Lower lobe of right lung (tissue), 2 donors: ENCODE results near the gene MFSD1. TPM values are rescaled to one million over a fixed set of nuclear protein-coding genes. Genes with fewer than 3 reads are reported as not detected.

ENCODE experiments used
- ATAC-seq, 2 donors: fragments of 200-7000 bp; cut with Tn5 transposase; one replicate each; pipeline ENCODE4 v1.9.1; 2020 to 2022; ENCODE audit warnings: mild to moderate bottlenecking in 2 of 2, moderate library complexity in 2 of 2
- DNase-seq: peaks from one replicate; pipeline ENCODE4 v3.0.0-alpha.2; 2020
- H3K27ac ChIP-seq: fragments of 200-600 bp; one replicate; pipeline ENCODE4 v1.8.0; 2022
- H3K27me3 ChIP-seq: fragments of 200-600 bp; one replicate; pipeline ENCODE4 v1.8.0; 2022; ENCODE audit warnings: low read depth
- H3K36me3 ChIP-seq: fragments of 200-600 bp; one replicate; pipeline ENCODE4 v1.8.0; 2022; ENCODE audit warnings: mild to moderate bottlenecking
- H3K4me1 ChIP-seq: fragments of 200-600 bp; one replicate; pipeline ENCODE4 v1.8.0; 2022
- H3K4me3 ChIP-seq: fragments of 200-600 bp; one replicate; pipeline ENCODE4 v1.8.0; 2022; ENCODE audit warnings: mild to moderate bottlenecking
- H3K9me3 ChIP-seq: fragments of 200-600 bp; one replicate; pipeline ENCODE4 v1.8.0; 2022
- intact Hi-C: fragments of 100-400 bp; cut with DNase I; formaldehyde crosslinking; loops from one replicate; pipeline ENCODE4 v1.11.0; 2022
- total RNA-seq: library from RNA; stranded (reverse); fragmentation: NEBNext Ultra II Directional; extraction: Animal tissue kit (Norgen Biotek cat#: 25700); gene quantifications from one replicate; pipeline ENCODE4 v1.2.1, GENCODE V29; 2021
- TF ChIP-seq, protein P1 (sequence below): fragments of 200-600 bp; IDR thresholded peaks from one replicate; pipeline ENCODE4 v1.8.0; 2022; ENCODE audit warnings: antibody characterized with exemption, mild to moderate bottlenecking
- donor health status: DM: no; HTN: yes; CAD: no; lungs with severe emphysema.

The MFSD1 gene
- total RNA-seq, 1 donor from 2014 or later, result 102 TPM

DNA sequence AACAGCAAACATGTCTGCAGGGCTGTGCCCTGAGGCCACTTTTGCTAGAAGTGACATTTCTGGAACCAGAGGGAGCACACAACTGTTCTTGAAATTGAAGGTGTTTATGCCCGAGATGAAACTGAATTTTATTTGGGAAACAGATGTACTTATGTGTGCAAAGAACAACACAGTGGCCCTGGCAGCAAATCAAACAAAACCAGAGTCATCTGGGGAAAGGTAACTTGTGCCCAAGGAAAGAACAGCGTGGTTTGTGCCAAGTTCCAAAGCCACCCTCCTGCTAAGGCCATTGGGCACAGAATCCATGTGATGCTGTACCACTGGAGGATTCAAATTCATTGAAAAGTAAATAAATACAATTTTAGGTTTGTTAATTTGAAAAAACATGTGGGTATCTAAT, 38.4 kb upstream of the MFSD1 start:
- ATAC-seq, result no peak
- Histone ChIP-seq H3K4me3 (no peak overlapping the region), H3K4me1 (peaks cover 14% of the 10 kb centered on the region), H3K9me3 (no peaks in the 10 kb centered on the region), H3K36me3 (no peaks in the 10 kb centered on the region), H3K27ac (no peak overlapping the region), H3K27me3 (no peaks in the 10 kb centered on the region)
- intact Hi-C loops, result no loop called here
- TF ChIP-seq, protein P1, sequence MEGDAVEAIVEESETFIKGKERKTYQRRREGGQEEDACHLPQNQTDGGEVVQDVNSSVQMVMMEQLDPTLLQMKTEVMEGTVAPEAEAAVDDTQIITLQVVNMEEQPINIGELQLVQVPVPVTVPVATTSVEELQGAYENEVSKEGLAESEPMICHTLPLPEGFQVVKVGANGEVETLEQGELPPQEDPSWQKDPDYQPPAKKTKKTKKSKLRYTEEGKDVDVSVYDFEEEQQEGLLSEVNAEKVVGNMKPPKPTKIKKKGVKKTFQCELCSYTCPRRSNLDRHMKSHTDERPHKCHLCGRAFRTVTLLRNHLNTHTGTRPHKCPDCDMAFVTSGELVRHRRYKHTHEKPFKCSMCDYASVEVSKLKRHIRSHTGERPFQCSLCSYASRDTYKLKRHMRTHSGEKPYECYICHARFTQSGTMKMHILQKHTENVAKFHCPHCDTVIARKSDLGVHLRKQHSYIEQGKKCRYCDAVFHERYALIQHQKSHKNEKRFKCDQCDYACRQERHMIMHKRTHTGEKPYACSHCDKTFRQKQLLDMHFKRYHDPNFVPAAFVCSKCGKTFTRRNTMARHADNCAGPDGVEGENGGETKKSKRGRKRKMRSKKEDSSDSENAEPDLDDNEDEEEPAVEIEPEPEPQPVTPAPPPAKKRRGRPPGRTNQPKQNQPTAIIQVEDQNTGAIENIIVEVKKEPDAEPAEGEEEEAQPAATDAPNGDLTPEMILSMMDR, result no peak
- DNase-seq, result no peak

GRCh38 chr3:158765518-158766205, 36.2 kb upstream of the MFSD1 start:
- no peak for DNase-seq
- Histone ChIP-seq H3K4me3 (no peak overlapping the region), H3K36me3 (no peaks in the 10 kb centered on the region), H3K9me3 (no peaks in the 10 kb centered on the region), H3K27me3 (no peaks in the 10 kb centered on the region), H3K4me1 (peaks cover 33% of the 10 kb centered on the region), H3K27ac (no peak overlapping the region)
- no peak for ATAC-seq
- intact Hi-C loops, result no loop called here
- TF ChIP-seq, protein P1, result no peak

DNA sequence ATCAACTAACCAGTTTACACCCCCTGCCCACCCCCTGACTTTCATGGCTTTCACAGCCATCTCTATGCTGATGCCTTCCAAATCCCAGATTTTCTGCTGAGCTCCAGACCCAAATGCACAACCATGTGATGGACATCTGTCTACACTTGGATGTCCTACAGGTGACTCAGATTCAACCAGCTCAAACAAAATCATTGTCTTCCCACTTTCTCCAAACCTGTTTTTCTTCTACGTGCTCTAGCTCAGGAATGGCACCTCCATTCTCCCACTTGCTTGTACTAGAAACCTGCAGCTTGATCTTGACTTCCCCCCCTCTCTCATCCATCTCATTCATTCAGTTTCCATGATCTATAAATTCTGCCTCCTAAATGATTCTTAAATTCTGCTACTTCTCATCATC, 35.5 kb upstream of the MFSD1 start:
- Histone ChIP-seq H3K4me3 (no peak overlapping the region), H3K9me3 (no peaks in the 10 kb centered on the region), H3K27me3 (no peaks in the 10 kb centered on the region), H3K36me3 (no peaks in the 10 kb centered on the region), H3K27ac (no peak overlapping the region), H3K4me1 (peaks cover 40% of the 10 kb centered on the region)
- ATAC-seq (no peak), DNase-seq (no peak)
- intact Hi-C loops, result no loop called here
- TF ChIP-seq, protein P1, result no peak

DNA sequence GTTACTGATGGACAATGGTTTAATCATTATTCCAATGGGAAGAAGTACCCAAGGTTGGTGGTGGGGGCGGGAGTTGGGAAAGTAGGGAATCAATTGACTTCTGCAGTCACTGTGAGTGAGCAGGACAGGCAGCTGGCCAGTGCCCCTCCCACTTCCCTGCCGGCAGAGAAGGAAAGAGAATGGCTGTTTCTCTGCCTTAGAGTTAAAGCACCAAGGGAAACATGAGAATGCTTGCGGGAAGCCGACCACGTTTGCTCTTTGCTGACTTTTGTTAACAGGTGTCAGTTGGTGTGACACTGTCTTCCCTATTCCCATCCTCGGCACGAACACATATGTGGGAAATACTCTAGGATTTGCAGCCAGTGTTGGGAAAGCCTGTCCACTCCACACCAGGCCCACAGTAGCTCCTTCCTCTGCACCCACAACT, 33.5 kb upstream of the MFSD1 start:
- peaks cover 55% of the 10 kb centered on the region for H3K4me1 ChIP-seq
- ATAC-seq, result peak; percentile 36 to 73
- H3K36me3 ChIP-seq, result no peaks in the 10 kb centered on the region
- peak overlapping the region; percentile 2 for H3K4me3 ChIP-seq
- peak; percentile 60 for DNase-seq
- H3K9me3 ChIP-seq, result no peaks in the 10 kb centered on the region
- H3K27ac ChIP-seq, result peak overlapping the region; percentile 55
- intact Hi-C loops, result no loop called here
- no peaks in the 10 kb centered on the region for H3K27me3 ChIP-seq
- TF ChIP-seq, protein P1, result no peak

DNA sequence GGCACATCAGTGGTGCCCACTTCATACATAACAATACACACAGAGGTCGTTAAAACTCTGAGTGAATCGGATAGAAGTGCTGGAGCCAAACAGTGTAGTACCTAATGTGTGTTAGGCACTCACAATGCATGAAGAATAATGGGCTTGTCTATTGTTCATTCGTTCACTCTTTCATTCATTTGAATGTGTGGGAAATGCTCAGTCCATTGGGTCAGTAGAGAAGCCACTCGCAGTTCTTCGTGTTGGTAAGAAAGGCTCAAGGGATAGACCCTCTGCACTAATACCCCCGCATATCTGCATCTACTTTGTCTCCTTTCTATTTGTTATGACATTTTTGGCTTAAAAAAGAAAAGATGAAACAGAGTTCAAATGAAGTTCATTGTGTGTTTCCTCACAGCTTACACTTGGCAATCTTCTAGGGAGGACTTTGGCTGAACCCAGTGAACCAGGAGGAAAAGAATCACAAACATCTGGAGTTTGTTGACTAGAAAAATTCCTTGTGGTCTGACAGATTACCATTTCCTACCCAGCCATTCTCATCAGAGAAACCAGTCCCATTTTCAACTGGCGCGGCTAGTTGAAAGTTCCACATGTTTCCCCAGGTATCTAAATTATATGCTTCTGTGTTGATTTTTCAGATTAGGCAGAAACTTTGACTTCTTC, 32.8 kb upstream of the MFSD1 start:
- no peaks in the 10 kb centered on the region for H3K36me3 ChIP-seq
- peaks cover 62% of the 10 kb centered on the region for H3K4me1 ChIP-seq
- intact Hi-C loops, result no loop called here
- peak overlapping the region; percentile 2 for H3K4me3 ChIP-seq
- no peak for DNase-seq
- no peaks in the 10 kb centered on the region for H3K27me3 ChIP-seq
- ATAC-seq, result peak; percentile 69 to 82
- no peaks in the 10 kb centered on the region for H3K9me3 ChIP-seq
- peak overlapping the region; percentile 72 for H3K27ac ChIP-seq
- TF ChIP-seq, protein P1, result no peak
